Measurements from ENCODE around the gene LRRC57.

DNA sequence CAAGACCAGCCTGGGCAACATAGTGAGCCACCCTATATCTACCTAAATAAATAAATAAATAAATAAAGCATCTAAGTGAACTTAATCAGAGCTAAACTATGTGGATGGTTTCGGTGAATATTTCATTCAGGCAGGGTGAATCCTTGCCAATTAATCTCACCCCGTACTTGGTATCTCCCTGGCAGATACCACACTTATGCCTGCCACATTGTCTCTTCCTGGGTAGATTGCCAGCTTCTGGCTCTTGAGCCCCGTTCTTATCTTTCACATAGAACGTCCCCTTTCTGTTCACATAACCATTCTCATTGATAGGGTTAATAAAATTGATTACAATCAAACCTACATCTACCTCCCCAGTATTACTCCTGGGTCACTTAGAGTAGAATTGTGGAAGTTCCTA lies 46.1 kb downstream of the LRRC57 start:
- TF ChIP-seq ZNF180 (CRISPR knock-in tag; IDR thresholded peaks at IDR 0.05; ENCODE audit: borderline replicate concordance, low read depth) (no peak), POLR2A (IDR thresholded peaks at IDR 0.05; ENCODE audit: insufficient read depth in 1 of 2, low read depth in 2 of 2, low read length in 2 of 2) (no peak), ZNF20 (CRISPR knock-in tag; IDR thresholded peaks at IDR 0.05) (no peak), KLF13 (CRISPR knock-in tag; IDR thresholded peaks at IDR 0.05) (no peak), MXD4 (CRISPR knock-in tag; IDR thresholded peaks at IDR 0.05) (no peak), SAFB2 (CRISPR knock-in tag; IDR thresholded peaks at IDR 0.05; ENCODE audit: borderline replicate concordance, low read depth) (no peak), ZNF3 (CRISPR knock-in tag; IDR thresholded peaks at IDR 0.05) (no peak), RAD21 (CRISPR knock-in tag; IDR thresholded peaks at IDR 0.05) (no peak), CHD2 (IDR thresholded peaks at IDR 0.05; ENCODE audit: low read depth, low read length) (no peak), ZKSCAN8 (CRISPR knock-in tag; IDR thresholded peaks at IDR 0.05; ENCODE audit: borderline replicate concordance) (no peak), FOXK1 (CRISPR knock-in tag; IDR thresholded peaks at IDR 0.05; ENCODE audit: borderline replicate concordance, low read depth) (no peak), ZNF879 (CRISPR knock-in tag; IDR thresholded peaks at IDR 0.05) (no peak)
- TF ChIP-seq, protein P1, sequence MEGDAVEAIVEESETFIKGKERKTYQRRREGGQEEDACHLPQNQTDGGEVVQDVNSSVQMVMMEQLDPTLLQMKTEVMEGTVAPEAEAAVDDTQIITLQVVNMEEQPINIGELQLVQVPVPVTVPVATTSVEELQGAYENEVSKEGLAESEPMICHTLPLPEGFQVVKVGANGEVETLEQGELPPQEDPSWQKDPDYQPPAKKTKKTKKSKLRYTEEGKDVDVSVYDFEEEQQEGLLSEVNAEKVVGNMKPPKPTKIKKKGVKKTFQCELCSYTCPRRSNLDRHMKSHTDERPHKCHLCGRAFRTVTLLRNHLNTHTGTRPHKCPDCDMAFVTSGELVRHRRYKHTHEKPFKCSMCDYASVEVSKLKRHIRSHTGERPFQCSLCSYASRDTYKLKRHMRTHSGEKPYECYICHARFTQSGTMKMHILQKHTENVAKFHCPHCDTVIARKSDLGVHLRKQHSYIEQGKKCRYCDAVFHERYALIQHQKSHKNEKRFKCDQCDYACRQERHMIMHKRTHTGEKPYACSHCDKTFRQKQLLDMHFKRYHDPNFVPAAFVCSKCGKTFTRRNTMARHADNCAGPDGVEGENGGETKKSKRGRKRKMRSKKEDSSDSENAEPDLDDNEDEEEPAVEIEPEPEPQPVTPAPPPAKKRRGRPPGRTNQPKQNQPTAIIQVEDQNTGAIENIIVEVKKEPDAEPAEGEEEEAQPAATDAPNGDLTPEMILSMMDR (CRISPR knock-in tag; IDR thresholded peaks at IDR 0.05): no peak
- TF ChIP-seq, protein P2, sequence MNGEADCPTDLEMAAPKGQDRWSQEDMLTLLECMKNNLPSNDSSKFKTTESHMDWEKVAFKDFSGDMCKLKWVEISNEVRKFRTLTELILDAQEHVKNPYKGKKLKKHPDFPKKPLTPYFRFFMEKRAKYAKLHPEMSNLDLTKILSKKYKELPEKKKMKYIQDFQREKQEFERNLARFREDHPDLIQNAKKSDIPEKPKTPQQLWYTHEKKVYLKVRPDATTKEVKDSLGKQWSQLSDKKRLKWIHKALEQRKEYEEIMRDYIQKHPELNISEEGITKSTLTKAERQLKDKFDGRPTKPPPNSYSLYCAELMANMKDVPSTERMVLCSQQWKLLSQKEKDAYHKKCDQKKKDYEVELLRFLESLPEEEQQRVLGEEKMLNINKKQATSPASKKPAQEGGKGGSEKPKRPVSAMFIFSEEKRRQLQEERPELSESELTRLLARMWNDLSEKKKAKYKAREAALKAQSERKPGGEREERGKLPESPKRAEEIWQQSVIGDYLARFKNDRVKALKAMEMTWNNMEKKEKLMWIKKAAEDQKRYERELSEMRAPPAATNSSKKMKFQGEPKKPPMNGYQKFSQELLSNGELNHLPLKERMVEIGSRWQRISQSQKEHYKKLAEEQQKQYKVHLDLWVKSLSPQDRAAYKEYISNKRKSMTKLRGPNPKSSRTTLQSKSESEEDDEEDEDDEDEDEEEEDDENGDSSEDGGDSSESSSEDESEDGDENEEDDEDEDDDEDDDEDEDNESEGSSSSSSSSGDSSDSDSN (CRISPR knock-in tag; IDR thresholded peaks at IDR 0.05): no peak

All from HepG2 (cell line).